GM12878 (cell line): ENCODE measurements around the gene SNAI1. TPM values are rescaled to one million over a fixed set of nuclear protein-coding genes. Genes with fewer than 3 reads are reported as not detected.
A peak's percentile ranks its signal among the peaks of the same experiment; 100 is the strongest.
"Not testable (repeated sequence)": the region's sequence is repeated elsewhere in the genome, so short reads cannot be mapped to it uniquely, and the experiment has no call there.

Source experiments
- ATAC-seq: fragments of 200-7000 bp; cut with Tn5 transposase; 3 replicates; pipeline ENCODE4 v1.9.1; 2020; ENCODE audit warnings: mild to moderate bottlenecking, moderate library complexity
- BruUV-seq: library from RNA; stranded (reverse); fragments of 400-500 nt; replicated peaks from 2 replicates; lab custom pipeline; 2021; lab: Mats Ljungman, UMichigan
- CTCF ChIA-PET: fragments of 300-600 bp; sonication (Branson Sonifier 250); formaldehyde crosslinking; extraction: SDS; loops from one replicate; lab custom pipeline; 2021; ENCODE audit warnings: inconsistent platforms; lab: Yijun Ruan, JAX
- POLR2A ChIA-PET: fragments of 350-600 bp; formaldehyde crosslinking; extraction: SDS; loops from one replicate; lab custom pipeline; 2021; ENCODE audit warnings: inconsistent platforms; lab: Charles Lee
- RAD21 ChIA-PET: fragments of 300-600 bp; sonication (Branson Sonifier 250); formaldehyde crosslinking; loops from one replicate; lab custom pipeline; 2023; ENCODE audit warnings: antibody characterized with exemption; ENCODE audit not compliant: unreplicated experiment; lab: Charles Lee
- SMC1A ChIA-PET: fragments of 300-600 bp; sonication (Branson Sonifier 250); formaldehyde crosslinking; loops from one replicate; lab custom pipeline; 2023; ENCODE audit not compliant: unreplicated experiment, uncharacterized antibody; lab: Charles Lee
- DNase-seq: peaks from one replicate; pipeline ENCODE4 v3.0.0-alpha.2; 2011; ENCODE audit warnings: low read depth, low spot score
- FAIRE-seq: peaks from 3 replicates; lab custom pipeline; 2011; peaks lifted over from hg19 to GRCh38; lab: Jason Lieb, UNC
- H2AFZ ChIP-seq: 2 replicates; pipeline ENCODE4 v1.6.0; 2011; ENCODE audit warnings: low read depth, low read length, control low read depth; ENCODE audit not compliant: control insufficient read depth
- H3K27ac ChIP-seq: 2 replicates; pipeline ENCODE4 v1.5.1; 2011; ENCODE audit warnings: control low read depth; ENCODE audit not compliant: control insufficient read depth, insufficient read depth
- H3K27me3 ChIP-seq, 2 experiments: replicated peaks in 1 of 2; 2 replicates each; pipeline versions ENCODE4 v1.6.0 to v1.6.1; 2011; ENCODE audit warnings: low read length in 1 of 2; ENCODE audit not compliant: control insufficient read depth in 2 of 2, insufficient read depth in 2 of 2
- H3K36me3 ChIP-seq, 2 experiments: 2 replicates each; pipeline ENCODE4 v1.5.1; 2011; ENCODE audit warnings: low read length in 1 of 2; ENCODE audit not compliant: control insufficient read depth in 2 of 2, insufficient read depth in 2 of 2
- H3K4me1 ChIP-seq: 2 replicates; pipeline ENCODE4 v1.6.1; 2011; ENCODE audit warnings: mild to moderate bottlenecking, low read length, moderate library complexity, mixed read lengths; ENCODE audit not compliant: control insufficient read depth, insufficient read depth
- H3K4me2 ChIP-seq: 2 replicates; pipeline ENCODE4 v1.6.0; 2011; ENCODE audit warnings: control low read depth; ENCODE audit not compliant: control insufficient read depth, insufficient read depth
- H3K4me3 ChIP-seq: fragments of 200-600 bp; sonication (generic); 2 replicates; pipeline ENCODE4 v1.5.1; 2016
- H3K79me2 ChIP-seq: 2 replicates; pipeline ENCODE4 v1.6.0; 2011; ENCODE audit warnings: low read length; ENCODE audit not compliant: control insufficient read depth, insufficient read depth
- H3K9ac ChIP-seq: 2 replicates; pipeline ENCODE4 v1.8.0; 2011; ENCODE audit warnings: low read length, control low read depth, mixed read lengths; ENCODE audit not compliant: control insufficient read depth, insufficient read depth
- H3K9me3 ChIP-seq: replicated peaks from 3 replicates; pipeline ENCODE4 v1.5.1; 2011; ENCODE audit warnings: mild to moderate bottlenecking, low read length; ENCODE audit not compliant: control insufficient read depth, insufficient read depth
- H4K20me1 ChIP-seq: 2 replicates; pipeline ENCODE4 v1.6.0; 2011; ENCODE audit not compliant: control insufficient read depth, insufficient read depth
- RELA ChIP-seq: fragments of 450-650 bp; IDR thresholded peaks from 2 replicates; pipeline ENCODE4 v1.8.0; 2014; ENCODE audit warnings: borderline replicate concordance; ENCODE audit not compliant: partially characterized antibody
- ZNF217 ChIP-seq: fragments of 450-650 bp; IDR thresholded peaks from 2 replicates; pipeline ENCODE4 v1.6.1; 2017; ENCODE audit warnings: antibody characterized with exemption, mild to moderate bottlenecking
- WGBS: methylation state at CpG from one replicate; pipeline ENCODE4 v1.1.6; 2016; ENCODE audit warnings: low lambda C conversion rate; ENCODE audit not compliant: insufficient replicate concordance, insufficient coverage; ENCODE audit errors: missing lambda C conversion rate; 5-methylcytosine and 5-hydroxymethylcytosine counted together
- in situ Hi-C: fragments of 300-500 bp; cut with MboI; formaldehyde crosslinking; loops from 9 replicates; pipeline ENCODE4 v1.14.3; 2018; ENCODE audit warnings: mixed read lengths
- intact Hi-C: fragments of 100-400 bp; cut with micrococcal nuclease; formaldehyde crosslinking; loops from one replicate; pipeline ENCODE4 v1.14.2; 2022; ENCODE audit not compliant: unreplicated experiment
- polyA plus RNA-seq, 11 experiments: library from polyadenylated mRNA; depleted of rRNA in 4 of 11; unstranded in 6 of 11; stranded (reverse) in 5 of 11; fragments of >200 nt; fragmentation: Nextera tagmentation in 4 of 11; fragmentation: Illumina TruSeq in 1 of 11; extraction: Ambion mirVana in 4 of 11; extraction: Trizol in 1 of 11; gene quantifications; 1 replicate in 1 of 11; 2 replicates in 10 of 11; pipeline versions ENCODE4 v1.2.1 to v1.2.3, GENCODE V29; 2011 to 2016; ENCODE audit warnings: inconsistent platforms in 2 of 11, missing spikeins in 2 of 11, low read depth in 1 of 11
- total RNA-seq, 4 experiments: library from RNA; depleted of rRNA in 3 of 4; stranded (reverse); fragments of >200 nt in 3 of 4; fragmentation: Illumina TruSeq in 1 of 4; extraction: Trizol in 1 of 4; gene quantifications; 2 replicates each; pipeline versions ENCODE4 v1.2.1 to v1.2.3, GENCODE V29; 2013 to 2021
- TF ChIP-seq, protein P1 (sequence below): fragments of 450-650 bp; IDR thresholded peaks from 2 replicates; pipeline ENCODE4 v1.6.1; 2016; ENCODE audit warnings: mild to moderate bottlenecking

The SNAI1 gene
- total and polyA plus RNA-seq, 10 of the 15 experiments (the other 5 are each of a cell fraction or from before 2014, with no cell fraction given): 0.11 to 0.79 (median 0.24) TPM; not detected in 2

DNA sequence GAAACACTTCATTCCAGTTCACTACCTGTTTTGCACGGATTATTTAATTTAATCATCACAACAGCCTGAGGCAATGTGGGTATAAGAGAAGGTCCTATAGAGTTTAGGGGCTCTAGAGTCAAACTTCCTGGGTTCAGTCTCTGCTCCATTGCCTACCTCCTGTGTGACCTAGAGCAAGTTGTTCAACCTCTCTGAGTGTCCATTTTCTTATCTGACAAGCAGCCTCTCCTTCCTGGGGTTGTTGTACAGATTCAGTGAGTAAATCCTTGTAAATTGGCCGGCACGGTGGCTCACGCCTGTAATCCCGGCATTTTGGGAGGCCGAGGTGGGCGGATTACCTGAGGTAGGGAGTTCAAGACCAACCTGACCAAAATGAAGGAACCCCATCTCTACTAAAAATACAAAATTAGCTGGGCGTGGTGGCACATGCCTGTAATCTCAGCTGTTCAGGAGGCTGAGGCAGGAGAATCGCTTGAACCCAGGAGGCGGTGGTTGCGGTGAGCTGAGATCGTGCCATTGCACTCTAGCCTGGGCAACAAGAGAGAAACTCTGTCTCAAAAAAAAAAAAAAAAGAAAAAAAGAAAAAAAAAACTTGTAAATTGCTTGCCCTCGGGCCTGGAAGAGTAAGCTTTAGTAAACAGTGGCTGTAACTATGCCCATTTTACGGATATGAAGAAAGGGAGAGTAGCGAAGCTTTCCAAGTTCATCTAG is 15.9 kb downstream of the SNAI1 start:
- ChIA-PET RAD21 (interaction anchor here (0.6 to 4.5 kb wide), 6 partner anchors 10 to 78 kb away, joined by 3 to 40 read pairs (median 7); no protein-coding TSS in a partner anchor), POLR2A (interaction anchor here (0.6 to 1.1 kb wide), 7 partner anchors 14 to 143 kb away, joined by 3 to 6 read pairs (median 3); no protein-coding TSS in a partner anchor), CTCF (interaction anchor here (0.6 to 3.1 kb wide), 8 partner anchors 14 to 167 kb away, joined by 3 to 19 read pairs (median 4); partner anchors contain the start of gene SNAI1), SMC1A (interaction anchor here (0.6 to 1.4 kb wide), 6 partner anchors 10 to 84 kb away, joined by 3 to 7 read pairs (median 3); no protein-coding TSS in a partner anchor)
- FAIRE-seq, ATAC-seq, H3K27me3 ChIP-seq, intact Hi-C loops, H2AFZ ChIP-seq, H3K9me3 ChIP-seq, DNase-seq, H3K79me2 ChIP-seq, in situ Hi-C loops, H3K4me1 ChIP-seq, BruUV-seq, H3K4me3 ChIP-seq, H4K20me1 ChIP-seq, H3K36me3 ChIP-seq: not testable (repeated sequence)
- Histone ChIP-seq H3K4me2 (peak overlapping the region; percentile 42; the same call in 1 of the 2 replicates), H3K27ac (peak overlapping the region; percentile 38), H3K9ac (0 out of 2 replicates have a peak overlapping the region, but pooled peaks have one; percentile 3)
- WGBS: 75% methylated on average over 13 of the region's 15 CpGs
- 0 out of 2 replicates have a peak, but pooled peaks have one; percentile 28 for TF ChIP-seq ZNF217
- TF ChIP-seq, protein P1, sequence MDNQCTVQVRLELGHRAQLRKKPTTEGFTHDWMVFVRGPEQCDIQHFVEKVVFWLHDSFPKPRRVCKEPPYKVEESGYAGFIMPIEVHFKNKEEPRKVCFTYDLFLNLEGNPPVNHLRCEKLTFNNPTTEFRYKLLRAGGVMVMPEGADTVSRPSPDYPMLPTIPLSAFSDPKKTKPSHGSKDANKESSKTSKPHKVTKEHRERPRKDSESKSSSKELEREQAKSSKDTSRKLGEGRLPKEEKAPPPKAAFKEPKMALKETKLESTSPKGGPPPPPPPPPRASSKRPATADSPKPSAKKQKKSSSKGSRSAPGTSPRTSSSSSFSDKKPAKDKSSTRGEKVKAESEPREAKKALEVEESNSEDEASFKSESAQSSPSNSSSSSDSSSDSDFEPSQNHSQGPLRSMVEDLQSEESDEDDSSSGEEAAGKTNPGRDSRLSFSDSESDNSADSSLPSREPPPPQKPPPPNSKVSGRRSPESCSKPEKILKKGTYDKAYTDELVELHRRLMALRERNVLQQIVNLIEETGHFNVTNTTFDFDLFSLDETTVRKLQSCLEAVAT: peak; percentile 94
- peak; percentile 7 for TF ChIP-seq RELA
